Neural progenitor cell (in vitro differentiated cells): ENCODE results near the gene GATAD2A. TPM values are rescaled to one million over a fixed set of nuclear protein-coding genes. Genes with fewer than 3 reads are reported as not detected.

Source experiments
- DNase-seq: peaks from one replicate; pipeline ENCODE4 v3.0.0-alpha.2; 2016; ENCODE audit warnings: low spot score
- H2AFZ ChIP-seq: fragments of 200-600 bp; sonication (generic); replicated peaks from 2 replicates; pipeline ENCODE4 v1.6.1; 2016; ENCODE audit warnings: antibody characterized with exemption
- H3F3A ChIP-seq: fragments of 200-600 bp; sonication (generic); 2 replicates; pipeline ENCODE4 v1.6.1; 2016; ENCODE audit warnings: antibody characterized with exemption, low read depth
- H3K27ac ChIP-seq: fragments of 200-600 bp; sonication (generic); 2 replicates; pipeline ENCODE4 v1.5.1; 2016; ENCODE audit warnings: mild to moderate bottlenecking
- H3K27me3 ChIP-seq: fragments of 200-600 bp; sonication (generic); 2 replicates; pipeline ENCODE4 v1.6.1; 2016; ENCODE audit warnings: mild to moderate bottlenecking, moderate library complexity
- H3K36me3 ChIP-seq: fragments of 200-600 bp; sonication (generic); 2 replicates; pipeline ENCODE4 v1.5.1; 2016
- H3K4me1 ChIP-seq: fragments of 200-600 bp; sonication (generic); 2 replicates; pipeline ENCODE4 v1.6.1; 2016; ENCODE audit warnings: mixed run types
- H3K4me2 ChIP-seq: fragments of 200-600 bp; sonication (generic); 2 replicates; pipeline ENCODE4 v1.6.1; 2016
- H3K4me3 ChIP-seq: fragments of 200-600 bp; sonication (generic); 2 replicates; pipeline ENCODE4 v1.5.1; 2016
- H3K79me2 ChIP-seq: fragments of 200-600 bp; sonication (generic); 2 replicates; pipeline ENCODE4 v1.6.1; 2016; ENCODE audit warnings: low read depth
- H3K9ac ChIP-seq: fragments of 200-600 bp; sonication (generic); 2 replicates; pipeline ENCODE4 v1.6.1; 2016
- H3K9me3 ChIP-seq: fragments of 200-600 bp; sonication (generic); 2 replicates; pipeline ENCODE4 v1.5.1; 2016; ENCODE audit warnings: low read depth
- H4K20me1 ChIP-seq: fragments of 200-600 bp; sonication (generic); 2 replicates; pipeline ENCODE4 v1.6.1; 2016; ENCODE audit warnings: low read depth
- H3K27ac Mint-ChIP-seq: 3 replicates; pipeline ENCODE4 v1.8.0; 2021; ENCODE audit warnings: mixed read lengths
- H3K27me3 Mint-ChIP-seq: 2 replicates; pipeline ENCODE4 v1.8.0; 2022; ENCODE audit warnings: low read depth, mild to moderate bottlenecking, inconsistent platforms, moderate library complexity, mixed read lengths; ENCODE audit not compliant: insufficient read depth
- H3K36me3 Mint-ChIP-seq: 3 replicates; pipeline ENCODE4 v1.8.0; 2021; ENCODE audit warnings: mixed read lengths
- H3K4me1 Mint-ChIP-seq: 3 replicates; pipeline ENCODE4 v1.8.0; 2021; ENCODE audit warnings: mixed read lengths
- H3K4me3 Mint-ChIP-seq: 3 replicates; pipeline ENCODE4 v1.8.0; 2021; ENCODE audit warnings: mild to moderate bottlenecking, moderate library complexity, mixed read lengths
- H3K9me3 Mint-ChIP-seq: 3 replicates; pipeline ENCODE4 v1.8.0; 2020; ENCODE audit warnings: mixed read lengths
- CTCF ChIP-seq: fragments of 200-600 bp; sonication (generic); IDR thresholded peaks from 2 replicates; pipeline ENCODE4 v1.5.1; 2017; ENCODE audit warnings: antibody characterized with exemption, mild to moderate bottlenecking
- EZH2 ChIP-seq: fragments of 200-600 bp; sonication (generic); IDR thresholded peaks from 2 replicates; pipeline ENCODE4 v1.6.1; 2017; ENCODE audit warnings: antibody characterized with exemption, mild to moderate bottlenecking, moderate library complexity
- EZH2phosphoT487 ChIP-seq: fragments of 200-600 bp; sonication (generic); IDR thresholded peaks from 2 replicates; pipeline ENCODE4 v1.6.1; 2017; ENCODE audit warnings: antibody characterized with exemption
- total RNA-seq: library from RNA; depleted of rRNA; stranded (reverse); fragments of >200 nt; gene quantifications from 2 replicates; pipeline ENCODE4 v1.2.3, GENCODE V29; 2015; ENCODE audit warnings: low replicate concordance

The GATAD2A gene
- total RNA-seq, 1 donor from 2014 or later: 37.9 TPM

GRCh38 chr19:19552798-19553197, 147.3 kb downstream of the GATAD2A start:
- Histone ChIP-seq H3K36me3 (no peaks in the 10 kb centered on the region), H3K4me1 (no peaks in the 10 kb centered on the region), H2AFZ (peak overlapping the region; percentile 72), H4K20me1 (no peaks in the 10 kb centered on the region), H3K4me2 (no peak overlapping the region), H3K9me3 (no peaks in the 10 kb centered on the region), H3F3A (peaks cover 12% of the 10 kb centered on the region), H3K27me3 (no peaks in the 10 kb centered on the region), H3K9ac (no peak overlapping the region), H3K4me3 (no peak overlapping the region), H3K27ac (no peak overlapping the region), H3K79me2 (no peaks in the 10 kb centered on the region)
- peaks cover 13% of the 10 kb centered on the region for H3K27me3 Mint-ChIP-seq
- H3K27ac Mint-ChIP-seq: no peak overlapping the region
- TF ChIP-seq EZH2phosphoT487: no peak
- TF ChIP-seq CTCF: peak; percentile 64
- TF ChIP-seq EZH2: no peak
- DNase-seq: peak; percentile 65
- H3K36me3 Mint-ChIP-seq: no peaks in the 10 kb centered on the region
- H3K4me3 Mint-ChIP-seq: no peak overlapping the region
- H3K4me1 Mint-ChIP-seq: peaks cover 4% of the 10 kb centered on the region
- no peaks in the 10 kb centered on the region for H3K9me3 Mint-ChIP-seq

GRCh38 chr19:19553670-19554069, 148.2 kb downstream of the GATAD2A start:
- Histone ChIP-seq H3F3A (peaks cover 12% of the 10 kb centered on the region), H3K9me3 (no peaks in the 10 kb centered on the region), H3K4me3 (no peak overlapping the region), H3K4me1 (no peaks in the 10 kb centered on the region), H3K4me2 (no peak overlapping the region), H4K20me1 (no peaks in the 10 kb centered on the region), H3K36me3 (no peaks in the 10 kb centered on the region), H2AFZ (peak overlapping the region; percentile 64), H3K79me2 (no peaks in the 10 kb centered on the region), H3K27ac (no peak overlapping the region), H3K9ac (no peak overlapping the region), H3K27me3 (no peaks in the 10 kb centered on the region)
- TF ChIP-seq CTCF: no peak
- no peak for TF ChIP-seq EZH2
- no peak for TF ChIP-seq EZH2phosphoT487
- H3K36me3 Mint-ChIP-seq: no peaks in the 10 kb centered on the region
- no peak overlapping the region for H3K4me3 Mint-ChIP-seq
- no peak overlapping the region for H3K27ac Mint-ChIP-seq
- H3K9me3 Mint-ChIP-seq: no peaks in the 10 kb centered on the region
- DNase-seq: no peak
- H3K27me3 Mint-ChIP-seq: peaks cover 11% of the 10 kb centered on the region
- H3K4me1 Mint-ChIP-seq: peaks cover 4% of the 10 kb centered on the region

- H3K4me1 ChIP-seq: no peaks in the 10 kb centered on the region
- no peak overlapping the region for H3K4me3 Mint-ChIP-seq
- peaks cover 11% of the 10 kb centered on the region for H3K27me3 Mint-ChIP-seq
- no peak overlapping the region for H3K4me3 ChIP-seq
- DNase-seq: peak; percentile 85
- H3K4me1 Mint-ChIP-seq: peaks cover 4% of the 10 kb centered on the region
- H3K9me3 Mint-ChIP-seq: no peaks in the 10 kb centered on the region
- no peak overlapping the region for H3K9ac ChIP-seq
- peaks cover 12% of the 10 kb centered on the region for H3F3A ChIP-seq
- H3K27me3 ChIP-seq: no peaks in the 10 kb centered on the region
- no peaks in the 10 kb centered on the region for H3K79me2 ChIP-seq
- H3K27ac ChIP-seq: no peak overlapping the region
- H3K27ac Mint-ChIP-seq: no peak overlapping the region
- H3K36me3 ChIP-seq: no peaks in the 10 kb centered on the region
- H2AFZ ChIP-seq: peak overlapping the region; percentile 64
- H3K9me3 ChIP-seq: no peaks in the 10 kb centered on the region
- TF ChIP-seq CTCF: peak; percentile 85
- TF ChIP-seq EZH2: no peak
- no peak overlapping the region for H3K4me2 ChIP-seq
- peaks cover 4% of the 10 kb centered on the region for H3K36me3 Mint-ChIP-seq
- H4K20me1 ChIP-seq: no peaks in the 10 kb centered on the region
These were observed 148.9 kb downstream of the GATAD2A start for GRCh38 chr19:19554074-19555023.
